GM10266 (cell line): ENCODE results near the gene MN1.

ENCODE experiments used
- DNase-seq: peaks from one replicate; pipeline ENCODE4 v3.0.0; 2012; ENCODE audit errors: extremely low spot score
- TF ChIP-seq, protein P1 (sequence below): IDR thresholded peaks from 2 replicates; pipeline ENCODE4 v1.5.1; 2012; ENCODE audit warnings: mild to moderate bottlenecking, low read depth; ENCODE audit not compliant: control insufficient read depth, insufficient read depth; ENCODE audit errors: missing control alignments

MN1 gene

DNA sequence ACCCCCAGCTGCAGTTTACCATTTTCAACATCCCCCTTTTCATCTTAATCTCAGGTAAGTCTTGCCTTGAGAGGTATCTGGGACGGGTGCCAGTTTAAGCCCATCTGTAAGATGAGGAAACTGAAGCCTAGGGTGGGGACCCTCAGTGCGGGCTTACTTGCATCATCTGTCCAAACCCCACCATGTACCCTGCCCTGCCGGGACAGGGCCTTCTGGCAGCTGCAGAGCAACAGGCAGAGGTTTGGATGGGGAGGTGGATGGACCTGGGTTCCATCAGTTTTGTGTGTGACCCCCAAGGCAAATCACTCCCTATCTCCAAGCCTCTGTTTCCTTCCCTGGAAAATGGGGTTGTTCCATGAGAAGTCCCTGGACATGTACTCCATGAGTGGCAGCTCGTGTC is 67.5 kb downstream of the MN1 start:
- no peak for DNase-seq

DNA sequence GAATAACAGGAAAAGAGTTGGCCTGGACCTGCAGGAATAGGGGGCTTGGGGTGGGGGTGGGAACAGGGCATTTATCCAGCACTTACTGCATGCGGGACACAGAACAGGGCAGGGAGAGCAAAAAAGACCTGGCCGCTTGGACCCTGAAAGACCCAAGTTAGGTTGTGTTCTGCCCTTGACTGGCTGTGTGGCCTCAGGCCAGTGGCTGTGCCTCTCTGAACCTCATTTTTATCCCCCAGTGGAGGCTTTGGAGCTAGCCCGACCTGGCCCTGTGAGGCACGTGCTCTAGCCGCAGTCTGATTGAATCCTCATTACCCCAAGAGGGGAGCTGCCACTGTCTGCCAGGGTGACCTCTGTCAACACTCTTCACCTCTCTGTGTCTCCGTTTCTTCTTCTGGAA is 68.7 kb downstream of the MN1 start:
- DNase-seq = no peak
- TF ChIP-seq, protein P1, sequence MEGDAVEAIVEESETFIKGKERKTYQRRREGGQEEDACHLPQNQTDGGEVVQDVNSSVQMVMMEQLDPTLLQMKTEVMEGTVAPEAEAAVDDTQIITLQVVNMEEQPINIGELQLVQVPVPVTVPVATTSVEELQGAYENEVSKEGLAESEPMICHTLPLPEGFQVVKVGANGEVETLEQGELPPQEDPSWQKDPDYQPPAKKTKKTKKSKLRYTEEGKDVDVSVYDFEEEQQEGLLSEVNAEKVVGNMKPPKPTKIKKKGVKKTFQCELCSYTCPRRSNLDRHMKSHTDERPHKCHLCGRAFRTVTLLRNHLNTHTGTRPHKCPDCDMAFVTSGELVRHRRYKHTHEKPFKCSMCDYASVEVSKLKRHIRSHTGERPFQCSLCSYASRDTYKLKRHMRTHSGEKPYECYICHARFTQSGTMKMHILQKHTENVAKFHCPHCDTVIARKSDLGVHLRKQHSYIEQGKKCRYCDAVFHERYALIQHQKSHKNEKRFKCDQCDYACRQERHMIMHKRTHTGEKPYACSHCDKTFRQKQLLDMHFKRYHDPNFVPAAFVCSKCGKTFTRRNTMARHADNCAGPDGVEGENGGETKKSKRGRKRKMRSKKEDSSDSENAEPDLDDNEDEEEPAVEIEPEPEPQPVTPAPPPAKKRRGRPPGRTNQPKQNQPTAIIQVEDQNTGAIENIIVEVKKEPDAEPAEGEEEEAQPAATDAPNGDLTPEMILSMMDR = no peak

More for the DNA sequence above, 67.5 kb downstream of the MN1 start:
- TF ChIP-seq, protein P1 = no peak

DNA sequence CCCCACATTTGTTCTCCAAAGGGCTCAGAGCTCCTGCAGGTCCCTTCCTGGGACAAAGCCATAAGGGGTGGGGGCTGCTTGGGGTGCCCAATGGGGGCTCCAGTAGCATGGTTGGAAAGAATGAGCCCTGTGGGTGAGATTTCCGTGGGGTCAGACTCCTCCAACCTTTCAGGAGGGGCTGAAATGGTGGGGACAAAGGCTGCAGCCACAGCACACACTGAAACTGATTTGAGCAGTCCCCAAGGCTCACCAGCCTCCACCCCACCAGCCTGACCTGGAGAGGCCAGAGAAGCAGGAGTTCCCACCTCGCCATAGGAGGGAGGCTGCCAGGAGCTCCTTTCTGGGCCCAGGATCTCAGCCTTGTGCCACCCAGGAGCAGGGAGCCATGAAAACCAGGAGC is 69.2 kb downstream of the MN1 start:
- TF ChIP-seq, protein P1 = no peak
- DNase-seq = no peak

- DNase-seq = no peak
- TF ChIP-seq, protein P1 = no peak
These were observed 69.9 kb downstream of the MN1 start for GRCh38 chr22:27731621-27732020.

DNA sequence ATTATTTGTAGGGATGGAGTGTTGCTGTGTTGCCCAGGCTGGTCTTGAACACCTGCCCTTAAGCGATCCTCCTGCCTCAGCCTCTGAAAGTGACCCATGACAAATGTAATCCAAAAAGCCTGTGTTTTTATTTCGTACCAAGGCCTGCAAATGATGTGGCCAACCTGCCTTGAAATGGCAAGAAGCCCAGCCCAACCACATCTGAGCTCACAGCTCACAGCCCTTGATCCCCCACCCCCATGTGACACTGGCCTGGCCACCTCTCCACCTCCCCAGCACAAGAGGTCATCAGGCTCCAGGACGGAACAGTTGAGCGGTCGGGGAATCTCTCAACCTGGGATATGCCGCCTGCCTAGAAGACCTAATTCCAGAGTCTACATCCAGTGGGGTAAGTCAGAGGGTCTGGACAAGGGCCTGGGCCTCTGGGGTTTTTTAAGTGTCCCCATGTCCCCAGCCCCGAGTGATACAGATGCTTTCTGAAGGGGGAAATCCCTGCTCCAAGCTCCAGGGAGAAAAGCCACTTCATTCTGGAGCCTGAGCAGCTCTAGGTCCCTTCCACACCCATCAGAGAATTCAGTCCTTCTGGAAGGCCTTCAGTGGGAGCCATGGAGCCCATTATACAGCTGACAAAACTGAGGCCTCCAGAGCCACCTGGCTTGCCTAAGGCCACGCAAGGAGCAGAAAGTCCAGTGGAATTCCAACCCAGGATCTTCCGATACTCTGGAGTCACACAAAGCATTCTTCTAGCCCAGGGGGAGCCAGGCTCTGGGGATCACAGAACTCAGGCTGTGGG is 70.7 kb downstream of the MN1 start:
- TF ChIP-seq, protein P1 = no peak
- DNase-seq = no peak

- DNase-seq = no peak
- TF ChIP-seq, protein P1 = no peak
These were observed 72.3 kb downstream of the MN1 start for GRCh38 chr22:27729246-27729645.

GRCh38 chr22:27727673-27728451 is 73.7 kb downstream of the MN1 start:
- DNase-seq = no peak
- TF ChIP-seq, protein P1 = no peak
